Measurements from ENCODE around the gene ZBTB3. TPM values are rescaled to one million over a fixed set of nuclear protein-coding genes. Genes with fewer than 3 reads are reported as not detected.

ZBTB3 gene
- total RNA-seq = 1 to 10 TPM; 5.3 to 7.3 (median 5.8) TPM

- ATAC-seq (ENCODE audit: low FRiP score) = peak; percentile 100
- peak; percentile 95 for DNase-seq (ENCODE audit: low spot score)
- TF ChIP-seq CTCF (IDR thresholded peaks at IDR 0.05) = no peak
Measured at GRCh38 chr11:62753736-62754603, at the start of gene ZBTB3. Gene ZBTB3 (minus strand): TSS chr11:62754160. CDS start chr11:62753664, 496 bp downstream.

GRCh38 chr11:62801071-62801470 is 47.1 kb upstream of the ZBTB3 start:
- DNase-seq (ENCODE audit: low spot score) (no peak), ATAC-seq (ENCODE audit: low FRiP score) (no peak)

GRCh38 chr11:62799486-62799885 is 45.5 kb upstream of the ZBTB3 start:
- DNase-seq (ENCODE audit: low spot score) (no peak), ATAC-seq (ENCODE audit: low FRiP score) (no peak)
- TF ChIP-seq CTCF (IDR thresholded peaks at IDR 0.05) = no peak

More at GRCh38 chr11:62801071-62801470, 47.1 kb upstream of the ZBTB3 start:
- no peak for TF ChIP-seq CTCF (IDR thresholded peaks at IDR 0.05)

- ATAC-seq (ENCODE audit: low FRiP score) (no peak), DNase-seq (ENCODE audit: low spot score) (no peak)
- TF ChIP-seq CTCF (IDR thresholded peaks at IDR 0.05) = no peak
Measured at GRCh38 chr11:62796281-62796680, 42.3 kb upstream of the ZBTB3 start.

- ATAC-seq (ENCODE audit: low FRiP score) = no peak
- DNase-seq (ENCODE audit: low spot score) = no peak
- TF ChIP-seq CTCF (IDR thresholded peaks at IDR 0.05) = no peak
Measured at GRCh38 chr11:62794201-62794775, 40.3 kb upstream of the ZBTB3 start.

- ATAC-seq (ENCODE audit: low FRiP score) (no peak), DNase-seq (ENCODE audit: low spot score) (no peak)
- TF ChIP-seq CTCF (IDR thresholded peaks at IDR 0.05) = no peak
Measured at GRCh38 chr11:62792202-62792575, 38.2 kb upstream of the ZBTB3 start.
